ENCODE results near the gene DCAF15.

GRCh38 chr19:13997631-13997962, 45.3 kb downstream of the DCAF15 start:
- TF ChIP-seq CTCF (conservative IDR thresholded peaks at IDR 0.05) (no peak), ZFX (IDR thresholded peaks at IDR 0.05) (no peak)

All from C4-2B (cell line).